Stimulated activated CD4-positive, alpha-beta T cell treated with anti-CD3 and anti-CD28 coated beads, Interleukin-2, amount 100 ng/mL, for 48 hours (primary cell): Measurements from ENCODE around the gene PLEKHA5.
"Not testable (repeated sequence)": the region's sequence is repeated elsewhere in the genome, so short reads cannot be mapped to it uniquely, and the experiment has no call there.

Experiments
- DNase-seq, 2 donors: peaks; one replicate each; pipeline ENCODE4 v3.0.0-alpha.2; 2020

PLEKHA5 gene

DNA sequence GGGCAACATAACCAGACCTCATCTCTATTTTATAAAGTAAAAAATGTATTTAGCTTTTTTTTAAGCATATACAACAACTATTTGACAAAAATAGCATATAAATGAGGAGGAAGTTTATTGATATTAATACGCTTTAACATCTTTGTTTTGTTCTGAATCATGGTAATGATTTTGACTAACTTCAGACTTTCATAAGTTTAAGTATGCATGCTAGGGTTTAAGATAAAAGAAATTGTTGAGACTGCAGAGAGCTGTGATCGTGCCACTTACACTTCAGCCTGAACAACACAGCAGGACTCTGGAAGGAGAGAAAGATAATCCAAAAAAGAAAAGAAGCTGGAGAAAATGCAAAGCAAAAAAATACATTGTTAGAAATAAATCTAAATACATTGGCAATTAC lies 221.8 kb downstream of the PLEKHA5 start:
- DNase-seq, result no peak

DNA sequence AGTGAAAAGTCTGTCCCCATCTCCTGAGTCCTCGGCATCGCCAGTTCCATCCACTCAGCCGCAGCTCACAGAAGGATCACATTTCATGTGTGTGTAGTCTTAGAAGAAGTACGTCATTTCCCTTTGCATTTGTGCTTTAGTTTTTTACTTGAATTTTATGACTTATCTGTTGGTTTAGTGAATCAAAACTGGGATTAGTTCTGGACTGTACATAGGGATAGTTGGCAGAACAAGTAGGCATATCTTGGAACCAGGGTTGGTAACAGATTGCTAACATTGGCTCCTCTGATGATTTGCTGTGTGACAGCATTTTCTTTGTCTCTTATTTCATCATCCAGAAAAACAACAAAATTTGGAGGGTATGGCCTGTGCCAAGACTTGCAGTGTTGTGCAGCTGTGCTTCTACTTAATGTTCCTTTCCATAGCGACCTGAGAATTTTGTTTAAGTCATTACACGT lies 240.2 kb downstream of the PLEKHA5 start:
- DNase-seq, result no peak

DNA sequence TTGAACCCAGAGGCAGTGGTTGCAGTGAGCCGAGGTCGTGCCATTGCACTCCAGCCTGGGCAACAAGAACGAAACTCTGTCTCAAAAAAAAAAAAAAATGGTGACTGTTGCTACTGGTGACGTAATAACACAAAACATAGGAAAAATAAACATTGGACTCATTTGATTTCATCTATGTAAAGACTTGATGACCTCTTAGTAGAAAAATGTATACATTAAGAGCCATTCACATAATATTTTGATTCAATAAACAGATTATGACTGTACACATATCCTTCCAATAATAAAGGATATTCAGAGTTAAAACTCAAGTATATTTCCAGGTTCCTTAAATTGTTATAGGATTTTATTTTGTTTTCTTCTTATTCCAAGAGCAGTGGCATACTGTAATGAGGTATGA lies 244.1 kb downstream of the PLEKHA5 start:
- no peak for DNase-seq

DNA sequence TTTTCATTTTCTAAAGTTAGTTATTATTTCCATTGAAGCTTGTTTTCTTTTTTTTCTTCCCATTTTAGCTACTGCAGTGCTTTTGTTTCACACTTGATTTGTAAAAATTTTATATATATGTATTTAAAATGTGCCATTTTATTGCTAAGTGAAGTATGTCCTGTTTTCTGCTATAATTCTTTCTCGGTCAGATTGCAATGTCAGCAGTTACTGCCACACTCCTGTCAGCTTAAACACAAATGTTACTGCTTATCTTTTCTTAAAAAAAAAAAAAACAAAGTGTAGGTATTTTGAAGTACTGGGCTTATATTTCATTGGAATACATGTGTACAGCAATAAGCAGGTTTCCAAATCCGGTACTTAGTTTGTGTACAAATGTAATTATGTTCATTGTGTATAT lies 246.4 kb downstream of the PLEKHA5 start:
- DNase-seq, result no peak

DNA sequence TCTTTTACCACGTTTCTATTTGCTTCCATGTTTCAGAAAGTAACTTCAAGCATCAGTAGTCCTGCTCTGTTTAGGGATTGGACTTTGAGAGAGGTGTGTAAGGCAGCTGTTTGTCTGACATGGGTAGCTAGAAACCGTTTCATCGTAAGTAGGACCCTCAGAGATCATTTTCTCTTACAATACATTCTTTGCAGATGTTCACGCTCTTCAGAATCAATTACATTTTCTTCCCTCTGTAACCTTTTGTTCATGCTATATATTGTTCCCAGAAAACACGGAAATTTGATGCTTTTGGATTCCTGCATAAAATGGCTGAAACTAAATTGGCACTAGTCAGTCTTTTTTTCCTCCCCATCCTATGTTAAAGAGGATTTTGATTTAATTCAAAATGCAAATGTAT lies 247.2 kb downstream of the PLEKHA5 start:
- no peak for DNase-seq

DNA sequence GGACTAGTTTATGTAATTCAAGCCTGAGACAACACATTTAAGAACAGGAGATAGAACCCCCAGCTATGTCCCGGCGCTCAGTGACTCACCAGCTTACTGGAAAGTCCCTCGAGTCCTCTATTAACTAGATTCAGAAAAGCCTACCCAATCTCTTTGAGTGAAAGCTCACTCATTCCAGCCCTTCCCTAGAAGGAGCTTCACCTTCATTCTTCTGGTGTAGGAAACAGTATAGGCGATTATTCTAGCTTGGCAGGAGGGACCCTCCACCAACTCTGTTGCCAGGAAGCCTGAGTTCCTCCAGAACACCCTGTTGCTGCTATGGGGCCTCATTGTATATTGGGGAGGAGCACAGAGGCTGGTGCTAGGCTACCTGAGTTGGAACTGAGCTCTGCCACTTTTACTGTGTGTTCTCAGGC lies 252.6 kb downstream of the PLEKHA5 start:
- peak; percentile 21 to 35 for DNase-seq

DNA sequence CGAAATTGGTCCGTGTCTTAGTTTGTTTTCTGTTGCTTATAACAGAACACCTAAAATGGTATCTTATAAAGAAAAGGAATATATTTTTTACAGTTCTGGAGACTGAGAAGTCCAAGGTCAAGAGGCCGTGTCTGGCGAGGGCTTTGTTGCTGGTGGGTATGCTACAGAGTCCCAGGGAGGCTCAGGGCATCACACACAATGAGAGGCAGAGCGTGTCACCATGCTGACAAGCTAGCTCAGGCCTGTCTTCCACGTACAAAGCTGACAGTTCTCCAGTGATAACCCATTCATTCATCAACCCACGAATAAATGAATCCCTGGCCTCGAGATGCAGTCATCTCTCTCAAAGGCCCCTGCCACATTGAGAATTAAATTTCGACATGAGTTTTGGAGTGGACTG lies 253.0 kb downstream of the PLEKHA5 start:
- no peak for DNase-seq

DNA sequence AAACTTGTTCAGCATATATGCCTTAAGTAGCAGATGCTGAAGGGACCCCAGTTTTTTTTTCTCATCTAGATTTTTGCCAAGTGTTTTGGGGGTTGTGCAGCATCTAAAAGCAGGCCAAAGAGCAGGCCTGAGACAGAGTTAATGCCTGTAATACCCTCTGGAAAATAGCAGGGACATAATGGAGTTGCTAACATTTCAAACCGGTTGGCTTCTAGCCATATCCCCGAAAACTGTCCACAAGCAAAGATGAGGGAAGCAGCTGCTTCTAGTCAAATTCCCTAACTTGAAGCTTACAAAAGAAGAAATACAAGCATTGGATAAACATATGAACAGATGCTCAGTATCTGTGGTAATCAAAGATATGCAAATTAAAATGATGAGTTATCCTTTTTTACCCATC lies 257.6 kb downstream of the PLEKHA5 start:
- no peak for DNase-seq

DNA sequence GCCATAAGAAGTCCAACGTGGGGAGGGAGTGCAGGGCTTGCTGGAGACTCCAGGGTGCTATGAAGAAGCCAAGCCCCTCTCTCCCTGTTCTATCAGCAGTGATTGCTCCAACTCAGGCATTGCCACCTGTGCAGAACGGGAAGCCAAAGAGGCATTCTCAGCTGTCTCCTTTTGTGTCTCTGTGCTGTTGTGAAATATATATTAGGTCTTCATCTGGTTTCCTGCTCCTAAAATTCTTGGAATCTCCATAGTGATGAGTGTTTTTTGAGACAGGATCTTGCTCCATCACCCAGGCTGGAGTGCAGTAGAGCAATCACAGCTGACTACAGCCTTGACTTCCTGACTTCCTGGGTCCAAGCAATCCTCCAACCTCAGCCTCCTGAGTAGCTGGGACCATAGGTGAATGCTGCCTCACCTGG lies 258.6 kb downstream of the PLEKHA5 start:
- DNase-seq, result no peak

DNA sequence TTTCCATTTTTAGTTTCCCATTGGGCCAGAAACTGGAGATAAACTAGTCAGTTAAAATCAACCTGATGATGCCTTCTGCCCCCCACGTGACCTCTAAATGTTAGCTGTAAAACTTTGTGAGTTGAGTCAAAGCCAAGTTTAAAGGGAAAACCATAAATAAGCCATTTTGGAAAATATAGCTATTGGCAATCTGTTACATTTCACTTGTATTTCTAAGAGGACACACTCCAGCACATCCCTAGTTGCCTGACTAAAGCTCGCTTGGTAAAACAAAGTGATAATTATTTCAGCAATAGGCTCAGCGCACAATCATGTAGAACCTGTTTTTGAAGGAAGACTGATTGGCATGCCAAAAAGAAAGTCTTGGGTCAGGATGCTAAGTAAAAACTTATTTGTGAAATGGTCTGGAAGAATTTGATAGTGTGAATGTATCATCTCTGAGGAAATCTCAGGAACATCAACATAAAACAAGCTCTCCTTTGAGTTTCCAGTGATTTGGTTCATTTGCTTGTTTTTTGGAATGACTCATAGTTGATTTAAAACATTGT lies 260.6 kb downstream of the PLEKHA5 start:
- no peak for DNase-seq

DNA sequence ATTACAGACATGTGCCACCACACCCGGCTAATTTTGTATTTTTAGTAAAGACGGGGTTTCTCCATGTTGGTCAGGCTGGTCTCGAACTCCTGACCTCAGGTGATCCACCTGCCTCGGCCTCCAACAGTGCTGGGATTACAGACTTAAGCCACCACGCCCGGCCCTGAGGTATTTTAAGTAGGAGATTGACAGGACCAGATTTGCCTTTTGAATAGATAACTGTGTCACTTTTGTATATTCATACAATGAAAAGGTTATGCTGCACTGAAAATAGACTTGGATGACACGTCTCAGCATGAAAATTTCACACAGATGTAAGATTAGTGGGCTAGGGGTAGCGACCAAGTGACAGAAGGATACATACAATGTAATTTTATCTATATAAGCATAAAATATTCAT lies 263.1 kb downstream of the PLEKHA5 start:
- not testable (repeated sequence) for DNase-seq

DNA sequence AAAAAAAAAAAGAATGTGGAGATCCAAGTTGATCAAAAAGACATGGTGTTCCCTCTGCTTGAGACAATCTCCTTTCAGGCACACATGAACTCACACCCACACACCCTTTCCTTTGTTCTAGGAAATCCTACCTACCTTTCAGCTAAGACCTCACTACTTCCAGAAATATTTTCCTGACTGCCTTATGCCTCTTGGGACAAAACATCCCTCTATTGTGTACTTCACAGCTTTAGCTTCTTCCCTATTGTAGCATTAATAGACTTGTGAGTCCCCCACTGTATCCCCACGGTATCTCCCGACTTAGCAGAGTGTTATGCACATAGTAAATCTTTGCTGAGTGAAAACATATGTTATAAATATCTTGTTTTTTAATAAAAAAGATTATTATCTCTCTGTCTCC lies 264.9 kb downstream of the PLEKHA5 start:
- no peak for DNase-seq

DNA sequence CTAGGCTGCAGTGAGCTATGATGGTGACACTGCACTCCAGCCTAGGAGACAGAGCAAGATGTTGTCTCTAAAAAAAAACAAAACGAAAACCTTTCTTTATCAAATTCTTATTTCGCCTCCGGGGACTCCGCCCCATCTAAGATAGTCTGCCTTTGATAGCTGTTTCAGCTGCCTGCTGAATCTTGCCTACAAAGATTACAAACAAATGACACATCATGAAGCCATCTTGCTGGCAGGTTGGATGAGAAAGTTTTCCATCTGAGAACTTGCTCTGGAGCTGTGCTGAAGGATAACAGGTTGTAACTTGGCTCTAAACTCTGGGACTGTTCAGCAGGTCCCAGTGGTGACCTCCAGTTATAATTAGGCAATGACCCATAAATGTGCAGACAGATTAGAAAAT lies 268.0 kb downstream of the PLEKHA5 start:
- DNase-seq, result no peak

DNA sequence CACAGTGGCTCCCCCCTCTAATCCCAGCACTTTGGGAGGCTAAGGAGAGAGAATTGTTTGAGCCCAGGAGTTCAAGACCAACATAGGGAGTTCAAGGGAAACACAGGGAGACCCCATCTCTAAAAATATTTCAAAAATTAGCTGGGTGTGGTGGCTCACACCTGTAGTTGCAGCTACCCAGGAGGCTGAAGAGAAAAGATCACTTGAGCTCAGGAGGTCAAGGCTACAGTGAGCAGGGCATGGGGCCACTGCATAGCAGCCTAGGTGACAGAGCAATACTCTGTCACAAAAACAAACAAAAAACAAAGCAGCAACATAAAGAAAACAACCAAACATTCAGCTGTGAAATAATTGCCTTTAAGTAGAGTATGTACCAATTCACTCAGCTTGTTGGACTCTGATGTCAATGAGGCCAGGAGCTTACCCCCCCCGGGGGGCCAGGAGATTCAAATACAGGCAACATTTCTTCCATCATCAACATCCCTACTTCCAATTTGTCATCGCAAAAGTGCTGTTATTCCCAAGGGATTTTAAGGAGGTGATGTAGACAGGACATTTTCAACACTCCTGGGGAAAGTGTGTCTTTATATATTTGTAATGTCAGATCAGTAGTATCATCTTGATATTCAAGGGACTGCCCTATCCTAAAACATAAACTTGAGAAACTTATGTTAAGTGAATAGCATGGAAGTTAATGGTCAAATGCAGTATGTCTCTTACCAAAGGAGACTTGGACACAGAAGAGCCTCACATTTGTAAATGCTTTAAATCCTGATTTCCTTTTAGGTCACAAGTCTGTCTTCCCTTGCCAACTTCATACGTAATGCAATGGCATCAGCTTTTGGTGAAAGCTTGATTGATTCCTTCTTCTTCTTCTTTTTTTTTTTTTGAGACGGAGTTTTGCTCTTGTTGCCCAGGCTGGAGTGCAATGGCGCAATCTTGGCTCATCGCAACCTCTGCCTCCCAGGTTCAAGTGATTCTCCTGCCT lies 269.1 kb downstream of the PLEKHA5 start:
- DNase-seq, result no peak

DNA sequence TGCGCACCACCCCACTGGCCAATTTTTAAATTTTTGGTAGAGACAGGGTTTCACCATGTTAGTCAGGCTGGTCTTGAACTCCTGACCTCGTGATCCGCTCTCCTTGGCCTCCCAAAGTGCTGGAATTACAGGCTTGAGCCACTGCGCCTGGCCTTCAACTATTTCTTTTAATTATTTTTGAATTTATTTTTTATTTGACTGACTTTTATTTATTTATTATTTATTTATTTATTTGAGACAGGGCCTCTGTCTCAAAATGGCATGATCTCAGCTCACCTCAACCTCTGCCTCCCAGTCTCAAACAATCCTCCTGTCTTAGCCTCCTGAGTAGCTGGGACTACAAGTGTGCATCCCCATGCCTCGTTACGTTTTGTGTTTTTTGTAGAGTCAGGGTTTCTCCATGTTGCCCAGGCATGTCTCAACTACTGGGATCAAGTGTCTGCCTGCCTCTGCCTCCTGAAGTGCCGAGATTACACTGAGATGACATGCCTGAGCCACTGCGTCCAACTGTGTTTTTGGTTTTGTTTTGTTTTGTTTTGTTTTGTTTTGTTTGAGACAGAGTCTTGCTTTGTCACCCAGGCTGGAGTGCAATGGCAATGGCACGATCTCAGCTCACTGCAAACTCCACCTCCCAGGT lies 271.2 kb downstream of the PLEKHA5 start:
- DNase-seq, result not testable (repeated sequence)

DNA sequence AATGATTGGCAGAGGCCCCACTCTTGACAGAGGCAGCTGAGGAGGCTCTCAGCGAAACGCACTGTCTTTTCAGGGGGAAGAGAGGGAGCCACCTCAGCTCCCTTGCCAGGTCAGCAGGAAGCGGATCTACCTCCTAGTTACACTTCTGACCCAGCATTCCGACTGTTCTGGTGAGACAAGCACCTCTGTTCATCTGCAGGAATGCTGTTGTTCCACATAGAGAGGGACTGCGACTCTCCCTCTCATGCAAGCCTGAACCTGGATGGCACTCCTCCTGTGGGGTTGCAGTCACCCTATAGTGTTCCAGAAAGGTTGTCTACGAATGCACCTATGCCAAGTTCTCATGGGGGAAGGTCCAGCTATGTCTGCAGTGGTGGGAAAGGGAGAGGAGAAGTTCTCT lies 272.7 kb downstream of the PLEKHA5 start:
- no peak for DNase-seq

DNA sequence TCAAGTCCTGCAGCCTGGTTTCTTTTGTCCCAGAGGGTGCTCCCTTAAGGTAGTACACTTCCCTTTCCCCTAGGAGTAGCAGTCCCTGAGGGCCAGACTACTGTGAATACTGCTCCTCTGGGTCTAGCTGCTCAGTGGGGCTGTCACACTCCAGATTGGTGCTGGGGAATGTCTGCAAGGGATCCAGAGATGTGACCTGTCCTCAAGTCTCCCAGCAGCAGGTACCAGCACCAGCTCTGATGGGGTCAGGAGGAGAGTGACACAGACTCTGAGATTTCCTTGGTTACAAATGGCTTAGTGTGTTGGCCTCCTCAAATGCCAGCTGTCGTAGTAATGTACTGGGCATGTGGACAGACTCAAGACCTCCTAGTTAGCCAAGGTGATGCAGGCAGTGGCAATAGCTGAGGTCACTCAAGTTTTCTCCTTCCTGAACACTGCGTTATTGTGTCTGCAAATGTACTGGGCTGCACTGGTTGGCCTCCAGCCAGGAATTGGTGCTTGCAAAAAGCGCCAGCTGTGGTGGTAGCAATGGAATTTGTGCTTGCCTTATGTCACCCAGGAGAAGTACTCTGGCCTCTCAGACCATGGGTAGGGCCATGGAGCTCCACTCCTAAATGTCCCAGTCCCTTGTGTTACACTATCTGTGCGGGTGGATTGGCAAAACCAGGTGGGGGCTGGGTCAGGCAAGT lies 273.4 kb downstream of the PLEKHA5 start:
- DNase-seq, result no peak

DNA sequence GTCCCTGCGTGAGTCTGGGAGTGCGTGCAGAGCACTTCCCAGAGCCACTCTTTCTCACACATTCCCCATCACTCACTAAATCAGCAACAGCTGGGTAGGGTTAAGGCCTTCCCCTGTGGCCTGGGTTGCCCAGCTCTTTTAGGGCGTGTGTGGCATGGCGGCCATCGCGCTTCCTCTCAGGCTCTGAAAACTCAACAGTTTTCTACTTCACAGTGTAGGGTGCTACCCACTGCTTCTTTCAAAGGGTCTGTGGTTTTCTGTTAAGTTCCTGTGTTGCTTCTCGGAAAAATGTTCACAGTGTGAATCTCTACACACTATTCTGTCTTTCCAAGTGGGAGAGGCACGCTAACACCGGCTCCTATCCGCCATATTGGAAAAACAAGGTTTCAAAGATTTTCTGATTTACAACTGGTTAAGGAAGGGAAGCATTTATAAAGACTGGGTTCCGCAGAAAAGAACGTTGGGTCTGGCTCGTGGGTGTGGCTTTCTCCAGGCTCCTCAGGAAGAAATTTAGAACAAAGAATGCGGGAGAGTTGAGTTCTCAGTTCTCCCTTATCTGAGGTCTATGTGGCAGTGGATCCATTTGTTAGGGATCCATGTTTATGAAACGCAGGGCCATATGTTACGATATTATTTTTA lies 274.8 kb downstream of the PLEKHA5 start:
- DNase-seq, result no peak

DNA sequence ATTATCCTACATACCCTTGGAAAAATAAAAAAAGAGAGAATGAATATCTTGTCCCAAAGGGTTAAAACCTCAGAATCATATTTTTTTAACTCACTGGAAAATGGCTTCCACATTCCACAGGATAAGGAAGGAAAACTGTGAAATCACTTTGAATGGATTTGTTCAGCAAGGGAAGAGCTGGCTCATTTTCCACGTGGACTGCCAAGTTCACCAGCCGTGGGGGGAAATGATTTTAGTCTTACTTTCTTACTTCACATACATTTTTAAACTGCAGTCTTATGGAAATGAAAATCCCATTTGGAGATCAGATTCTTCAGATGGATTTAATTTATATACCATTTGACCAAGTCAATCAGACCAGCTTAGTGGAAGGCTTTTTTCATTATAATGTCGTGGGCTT lies 279.8 kb downstream of the PLEKHA5 start:
- DNase-seq, result no peak

DNA sequence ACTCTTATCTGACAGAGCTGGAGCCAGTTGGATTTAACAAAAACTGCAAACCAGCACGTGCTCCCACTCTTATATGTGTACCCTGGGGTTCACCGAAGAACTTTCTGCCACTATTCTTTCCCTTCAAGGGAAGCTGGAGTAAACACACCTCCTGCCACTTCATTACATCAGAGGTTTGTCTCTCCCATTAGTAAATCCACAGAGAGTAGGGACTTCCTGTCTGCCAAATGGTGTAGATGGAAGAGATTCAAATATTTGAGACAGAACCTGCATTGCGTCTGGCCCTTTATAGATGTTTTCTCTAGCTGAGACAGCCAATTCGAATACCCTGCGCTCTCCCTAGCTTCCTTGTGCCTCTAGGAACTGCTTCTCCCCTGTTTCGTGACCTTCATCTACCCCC lies 280.7 kb downstream of the PLEKHA5 start:
- DNase-seq, result no peak

DNA sequence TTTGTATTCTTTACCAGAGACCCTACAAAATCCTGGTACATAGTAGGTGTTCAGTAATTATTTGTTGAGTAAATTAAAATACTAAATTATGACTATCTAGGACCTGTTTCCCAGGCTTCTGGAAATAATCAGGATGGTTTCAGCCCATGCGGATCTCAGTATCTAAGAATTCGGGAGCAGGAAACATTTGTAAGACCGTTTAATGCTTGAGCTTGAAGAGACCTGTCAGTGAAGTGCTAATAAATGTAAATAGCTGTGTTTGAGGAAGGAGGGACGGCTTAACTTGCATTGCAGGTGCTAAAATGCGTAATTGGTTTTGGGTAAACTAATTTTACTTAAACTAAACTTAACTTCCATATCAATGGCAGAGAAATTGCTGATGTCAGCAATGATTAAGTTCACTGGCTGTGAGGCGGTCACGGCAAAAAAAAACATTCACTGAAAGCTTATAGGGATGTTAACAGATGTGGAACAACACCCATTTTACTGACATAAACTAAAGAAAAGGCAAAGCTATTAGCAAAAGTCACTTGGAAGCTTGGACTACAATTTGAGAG lies 281.2 kb downstream of the PLEKHA5 start:
- no peak for DNase-seq
